RWPE1 (cell line): ENCODE results near the gene CELF1.
A peak's percentile ranks its signal among the peaks of the same experiment; 100 is the strongest.

ENCODE experiments used
- CTCF ChIA-PET: fragments of 350-600 bp; sonication (Branson Sonifier 250); formaldehyde crosslinking; extraction: SDS; loops from one replicate; lab custom pipeline; 2021; lab: Yijun Ruan, JAX
- POLR2A ChIA-PET: fragments of 400-600 bp; formaldehyde crosslinking; extraction: SDS; loops from one replicate; lab custom pipeline; 2020; ENCODE audit warnings: antibody characterized with exemption; ENCODE audit not compliant: low non-redundant PET; lab: Yijun Ruan, JAX
- DNase-seq: peaks from one replicate; pipeline ENCODE4 v3.0.0; 2012; ENCODE audit warnings: low spot score
- H3K27ac ChIP-seq: fragments of 450-650 bp; 2 replicates; pipeline ENCODE4 v1.5.1; 2017
- TF ChIP-seq, protein P1 (sequence below): fragments of 450-650 bp; conservative IDR thresholded peaks from 2 replicates; pipeline ENCODE4 v1.5.1; 2017; ENCODE audit warnings: low read depth, mild to moderate bottlenecking

CELF1 gene

DNA sequence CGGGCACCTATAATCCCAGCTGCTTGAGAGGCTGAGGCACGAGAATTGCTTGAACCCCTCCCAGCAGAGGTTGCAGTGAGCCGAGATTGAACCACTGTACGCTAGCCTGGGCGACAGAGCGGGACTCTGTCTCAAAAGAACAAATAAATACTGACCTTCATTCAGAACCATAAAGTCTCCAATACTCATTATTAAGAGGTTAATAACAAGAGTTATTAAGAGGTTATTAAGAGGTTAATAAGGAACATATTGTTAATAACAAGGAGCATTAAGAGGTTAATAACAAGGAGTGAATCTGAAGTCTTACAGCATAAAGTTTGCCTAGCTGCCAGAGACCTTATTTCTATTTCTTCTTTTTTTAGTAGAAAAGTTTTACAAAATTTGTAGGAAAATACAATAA lies 7.6 kb downstream of the CELF1 start:
- ChIA-PET POLR2A (no interaction called here), CTCF (no interaction called here)
- TF ChIP-seq, protein P1, sequence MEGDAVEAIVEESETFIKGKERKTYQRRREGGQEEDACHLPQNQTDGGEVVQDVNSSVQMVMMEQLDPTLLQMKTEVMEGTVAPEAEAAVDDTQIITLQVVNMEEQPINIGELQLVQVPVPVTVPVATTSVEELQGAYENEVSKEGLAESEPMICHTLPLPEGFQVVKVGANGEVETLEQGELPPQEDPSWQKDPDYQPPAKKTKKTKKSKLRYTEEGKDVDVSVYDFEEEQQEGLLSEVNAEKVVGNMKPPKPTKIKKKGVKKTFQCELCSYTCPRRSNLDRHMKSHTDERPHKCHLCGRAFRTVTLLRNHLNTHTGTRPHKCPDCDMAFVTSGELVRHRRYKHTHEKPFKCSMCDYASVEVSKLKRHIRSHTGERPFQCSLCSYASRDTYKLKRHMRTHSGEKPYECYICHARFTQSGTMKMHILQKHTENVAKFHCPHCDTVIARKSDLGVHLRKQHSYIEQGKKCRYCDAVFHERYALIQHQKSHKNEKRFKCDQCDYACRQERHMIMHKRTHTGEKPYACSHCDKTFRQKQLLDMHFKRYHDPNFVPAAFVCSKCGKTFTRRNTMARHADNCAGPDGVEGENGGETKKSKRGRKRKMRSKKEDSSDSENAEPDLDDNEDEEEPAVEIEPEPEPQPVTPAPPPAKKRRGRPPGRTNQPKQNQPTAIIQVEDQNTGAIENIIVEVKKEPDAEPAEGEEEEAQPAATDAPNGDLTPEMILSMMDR, result no peak
- DNase-seq, result no peak
- peak overlapping the region; percentile 38 for H3K27ac ChIP-seq

DNA sequence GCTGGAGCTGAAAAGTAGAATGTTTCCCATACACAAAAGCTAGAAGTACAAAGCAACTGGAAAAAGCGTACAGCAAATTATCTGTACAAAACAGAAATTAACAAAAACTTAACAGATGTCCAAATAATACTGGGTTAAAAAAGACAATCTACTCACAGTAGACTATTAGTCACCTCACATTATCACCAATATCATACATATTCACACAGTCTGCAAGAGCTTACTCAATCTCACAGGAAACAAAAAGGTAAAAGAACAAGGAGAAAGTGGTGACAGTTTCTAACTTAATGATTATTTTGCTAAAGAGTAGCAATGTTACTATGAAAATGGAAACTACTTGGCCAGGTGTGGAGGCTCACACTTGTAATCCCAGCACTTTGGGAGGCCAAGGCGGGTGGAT lies 11.9 kb downstream of the CELF1 start:
- peak overlapping the region; percentile 97 for H3K27ac ChIP-seq
- ChIA-PET CTCF (no interaction called here), POLR2A (no interaction called here)
- TF ChIP-seq, protein P1, result no peak
- DNase-seq, result no peak

DNA sequence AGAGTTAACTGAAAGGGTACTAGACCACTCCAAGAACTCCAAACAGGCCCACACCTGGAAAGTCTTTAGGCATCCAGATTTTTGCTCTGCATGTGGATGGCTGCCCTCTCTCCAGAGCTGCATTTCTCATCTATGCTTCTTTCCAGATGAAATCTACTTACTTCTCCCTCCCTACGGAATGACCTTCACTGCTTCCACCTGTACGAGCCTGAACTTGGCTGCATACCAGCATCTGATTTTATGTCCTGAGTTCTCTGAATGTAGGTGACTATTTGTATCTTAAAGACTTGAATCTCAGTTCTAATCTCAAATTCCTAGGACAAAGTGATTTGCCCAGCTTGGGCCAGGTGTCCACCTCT lies 13.3 kb downstream of the CELF1 start:
- ChIA-PET POLR2A (interaction anchor here (0.5 kb wide), 1 partner anchor 37 kb away, joined by 4 read pairs; no protein-coding TSS in a partner anchor), CTCF (interaction anchor here (0.7 to 1.3 kb wide), 2 partner anchors 13 to 15 kb away, joined by 3 to 11 read pairs; partner anchors contain the start of gene CELF1)
- DNase-seq, result peak; percentile 9
- TF ChIP-seq, protein P1, result no peak
- peak overlapping the region; percentile 90 for H3K27ac ChIP-seq

DNA sequence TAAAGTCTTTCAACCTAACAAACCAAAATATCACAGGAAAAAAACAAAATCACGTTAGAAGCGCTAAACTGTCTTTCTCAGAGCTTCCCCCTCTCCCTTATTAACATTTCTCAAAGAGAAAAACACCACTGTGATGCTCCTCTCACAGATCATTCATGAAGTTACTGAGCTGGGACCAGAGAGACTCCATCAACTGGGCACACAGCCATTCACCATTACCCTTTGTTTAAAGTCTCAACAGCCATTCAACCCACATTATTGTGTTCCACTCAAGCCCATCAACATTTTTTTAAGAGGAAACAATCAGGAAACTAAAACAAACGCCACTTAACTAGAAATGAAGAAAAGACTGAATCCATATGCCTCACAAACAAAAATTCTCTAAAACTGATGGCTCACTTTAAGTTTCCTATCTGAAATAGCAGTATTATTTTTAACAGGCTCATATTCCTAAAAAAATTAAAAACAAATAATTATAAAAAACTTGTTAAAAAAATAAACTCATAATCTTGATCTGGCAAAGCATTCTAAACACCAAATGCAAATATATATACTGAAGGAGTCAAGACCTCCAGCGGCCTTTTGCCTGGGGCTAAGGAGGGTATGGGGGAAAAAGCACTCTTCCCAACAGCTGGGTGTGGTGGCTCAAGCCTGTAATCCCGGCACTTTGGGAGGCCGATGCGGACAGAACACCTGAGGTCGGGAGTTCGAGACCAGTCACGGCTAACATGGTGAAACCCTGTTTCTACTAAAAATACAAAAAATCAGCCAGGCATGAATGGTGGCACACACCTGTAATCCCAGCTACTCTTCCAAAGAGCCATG lies 14.0 kb downstream of the CELF1 start:
- ChIA-PET CTCF (interaction anchor here (0.7 to 1.3 kb wide), 3 partner anchors 14 to 192 kb away, joined by 3 to 11 read pairs (median 3); partner anchors contain the start of gene CELF1), POLR2A (no interaction called here)
- peak overlapping the region; percentile 90 for H3K27ac ChIP-seq
- TF ChIP-seq, protein P1, result no peak
- no peak for DNase-seq

DNA sequence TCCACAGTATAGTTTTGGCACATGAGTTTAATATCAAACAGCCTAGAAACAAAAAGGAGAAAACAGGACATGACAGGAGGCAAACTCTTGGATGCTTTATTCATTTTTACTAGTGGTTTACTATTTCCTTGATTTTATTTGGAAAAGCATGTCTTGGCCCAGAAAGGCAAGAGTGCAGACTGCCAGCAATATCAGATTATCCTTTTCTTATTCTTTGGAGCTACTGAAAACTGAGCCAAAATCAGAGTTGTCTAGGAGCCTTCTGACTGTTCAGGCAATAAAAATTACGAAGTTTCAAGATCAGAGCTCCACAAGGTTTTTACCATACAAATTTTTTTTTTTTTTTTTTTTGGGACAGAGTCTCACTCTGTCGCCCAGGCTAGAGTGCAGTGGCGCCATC lies 16.0 kb downstream of the CELF1 start:
- ChIA-PET POLR2A (no interaction called here), CTCF (interaction anchor here (0.5 to 0.6 kb wide), 2 partner anchors 21 to 74 kb away, joined by 3 to 4 read pairs; no protein-coding TSS in a partner anchor)
- H3K27ac ChIP-seq, result peak overlapping the region; percentile 42; the same call in 1 of the 2 replicates
- TF ChIP-seq, protein P1, result no peak
- no peak for DNase-seq

DNA sequence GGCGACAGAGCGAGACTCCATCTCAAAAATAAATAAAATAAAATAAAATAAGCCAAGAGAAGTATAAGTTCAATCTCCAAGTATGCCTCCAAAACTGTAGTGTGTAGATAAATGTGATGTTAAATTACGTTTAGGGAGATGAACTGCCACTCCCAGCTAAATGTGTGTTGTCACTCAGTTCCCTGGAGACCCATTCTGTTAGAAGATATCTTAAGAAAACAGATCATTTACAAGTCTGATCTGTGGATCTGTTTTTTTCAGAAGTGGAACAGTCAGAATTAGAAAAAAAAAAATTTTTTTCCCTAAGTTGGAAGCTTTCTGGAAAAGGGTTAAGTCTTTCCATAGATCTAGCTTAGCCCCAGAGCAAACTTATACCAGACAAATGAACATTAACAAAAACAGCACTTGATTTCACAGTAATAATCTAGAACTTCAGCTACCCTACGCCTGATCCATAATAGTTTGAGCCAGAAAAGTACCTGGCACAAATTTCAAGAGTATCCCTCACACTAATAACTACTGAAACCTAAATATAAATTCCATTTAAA lies 18.2 kb downstream of the CELF1 start:
- CTCF ChIA-PET, result no interaction called here
- peak overlapping the region; percentile 46 for H3K27ac ChIP-seq
- DNase-seq, result no peak
- POLR2A ChIA-PET, result no interaction called here
- TF ChIP-seq, protein P1, result no peak
